CD4-positive, CD25-positive, alpha-beta regulatory T cell (primary cell): ENCODE results near the gene GOLPH3. TPM values are rescaled to one million over a fixed set of nuclear protein-coding genes. Genes with fewer than 3 reads are reported as not detected.
"Not testable (repeated sequence)": the region's sequence is repeated elsewhere in the genome, so short reads cannot be mapped to it uniquely, and the experiment has no call there.

Source experiments
- ATAC-seq, 2 donors: fragments of 150-1000 bp; cut with Tn5 transposase; one replicate each; pipeline ENCODE4 v1.10.0; 2021; ENCODE audit warnings: low read depth in 2 of 2, moderate number of reproducible peaks in 2 of 2, moderate library complexity in 1 of 2
- DNase-seq, 3 donors: peaks; one replicate each; pipeline versions ENCODE4 v3.0.0 to v3.0.0-alpha.2; 2012 to 2022; ENCODE audit warnings: mixed read lengths in 1 of 3
- H3K27ac ChIP-seq: one replicate; pipeline ENCODE4 v1.7.0; 2013; ENCODE audit warnings: mild to moderate bottlenecking, low read length; ENCODE audit not compliant: insufficient read depth, poor library complexity, severe bottlenecking
- H3K27me3 ChIP-seq: one replicate; pipeline ENCODE4 v1.7.0; 2013; ENCODE audit warnings: low read length; ENCODE audit not compliant: control insufficient read depth, insufficient read depth
- H3K36me3 ChIP-seq: one replicate; pipeline ENCODE4 v1.7.0; 2013; ENCODE audit warnings: mild to moderate bottlenecking, low read length, moderate library complexity; ENCODE audit not compliant: control insufficient read depth, insufficient read depth
- H3K4me1 ChIP-seq: 2 replicates; pipeline ENCODE4 v1.7.0; 2013; ENCODE audit warnings: mild to moderate bottlenecking, low read length; ENCODE audit not compliant: insufficient read depth, control insufficient read depth, poor library complexity, severe bottlenecking
- H3K4me3 ChIP-seq: one replicate; pipeline ENCODE4 v1.7.0; 2013; ENCODE audit warnings: low read depth, mild to moderate bottlenecking, low read length, moderate library complexity
- H3K9me3 ChIP-seq, 2 experiments: 1 replicate in 1 of 2; 2 replicates in 1 of 2; pipeline ENCODE4 v1.7.0; 2013; ENCODE audit warnings: low read length in 2 of 2, mild to moderate bottlenecking in 1 of 2, moderate library complexity in 1 of 2; ENCODE audit not compliant: control insufficient read depth in 2 of 2
- H3K27ac Mint-ChIP-seq, 3 donors: one replicate each; pipeline ENCODE4 v1.8.0; 2020 to 2022; ENCODE audit warnings: mild to moderate bottlenecking in 3 of 3, mixed read lengths in 3 of 3, moderate library complexity in 2 of 3
- H3K27me3 Mint-ChIP-seq: one replicate; pipeline ENCODE4 v1.8.0; 2022; ENCODE audit warnings: mild to moderate bottlenecking, mixed read lengths
- H3K36me3 Mint-ChIP-seq: one replicate; pipeline ENCODE4 v1.8.0; 2020; ENCODE audit warnings: mixed read lengths
- H3K4me1 Mint-ChIP-seq, 4 donors: one replicate each; pipeline ENCODE4 v1.8.0; 2020 to 2022; ENCODE audit warnings: mixed read lengths in 4 of 4, mild to moderate bottlenecking in 1 of 4
- H3K4me3 Mint-ChIP-seq, 4 donors: one replicate each; pipeline ENCODE4 v1.8.0; 2020 to 2022; ENCODE audit warnings: mild to moderate bottlenecking in 4 of 4, mixed read lengths in 4 of 4, moderate library complexity in 3 of 4
- H3K9me3 Mint-ChIP-seq, 7 donors: one replicate each; pipeline ENCODE4 v1.8.0; 2020 to 2022; ENCODE audit warnings: mixed read lengths in 7 of 7, mild to moderate bottlenecking in 3 of 7, moderate library complexity in 2 of 7
- polyA plus RNA-seq, 4 donors: library from polyadenylated mRNA; unstranded; fragments of 300-500 nt; fragmentation: Illumina TruSeq; gene quantifications; one replicate each; pipeline ENCODE4 v1.2.3, GENCODE V29; 2021
- total RNA-seq: library from RNA; stranded (reverse); gene quantifications from one replicate; pipeline ENCODE4 v1.2.3, GENCODE V29; 2022

GOLPH3 gene
- total RNA-seq (66.8 TPM), polyA plus RNA-seq (100 to 1,000 TPM; 108 to 130 (median 116) TPM)

DNA sequence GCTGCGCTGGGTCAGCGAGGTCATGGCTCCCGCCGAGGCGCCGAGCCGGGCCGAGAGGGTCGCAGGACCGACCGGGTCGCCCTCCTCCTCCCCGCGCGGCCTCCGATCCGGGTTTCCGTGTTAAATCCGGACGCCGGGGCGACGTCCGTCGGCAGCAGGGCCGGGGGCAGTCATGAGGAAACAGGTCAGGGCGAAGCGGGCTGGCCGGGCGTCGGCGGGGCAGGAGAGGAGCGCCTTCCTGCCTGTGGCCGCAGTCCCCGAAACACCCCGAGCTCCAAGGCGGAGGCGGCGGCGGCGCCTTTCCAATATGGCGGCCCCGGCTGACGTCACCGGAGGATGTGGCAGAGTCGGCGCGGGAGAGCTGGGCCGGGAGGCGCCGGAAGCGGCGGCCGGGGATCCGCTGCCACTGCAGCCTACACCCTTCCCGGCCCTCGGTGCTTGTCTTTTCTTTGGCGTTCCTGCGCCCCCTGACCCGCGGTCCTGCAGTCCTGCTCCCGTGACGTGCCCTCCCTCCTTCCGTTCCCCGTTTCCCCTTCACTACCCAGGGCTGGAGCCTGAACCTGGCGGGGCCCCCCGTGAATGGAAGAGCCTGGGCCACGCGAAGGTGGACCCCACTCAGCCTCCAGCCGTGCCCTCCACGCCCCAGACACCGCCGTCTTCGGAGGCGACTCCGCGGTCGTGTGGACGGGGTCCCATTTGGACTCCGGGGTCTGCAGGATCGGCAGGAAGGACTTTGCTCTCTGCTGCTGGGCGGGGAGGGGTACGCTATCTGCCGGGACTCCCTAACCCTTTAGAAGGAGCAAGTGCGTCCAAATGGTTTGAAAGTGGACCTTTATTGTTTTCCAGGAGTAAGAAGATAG, at the start of gene GOLPH3:
Gene GOLPH3 (minus strand): TSS at position 309 of the 860 bp plus-strand sequence. CDS start 285 bp downstream, at position 24.
- Mint-ChIP-seq H3K4me1 (peaks cover 27 to 40% (median 34%) of the 10 kb centered on the region in 4 donors), H3K36me3 (peaks cover 21% of the 10 kb centered on the region), H3K27me3 (peaks cover 15% of the 10 kb centered on the region), H3K9me3 (no peaks in the 10 kb centered on the region), H3K4me3 (peak within 1 kb of the TSS; percentile 98 to 100 (median 98)), H3K27ac (peak within 1 kb of the TSS; percentile 93 to 98 (median 98))
- Histone ChIP-seq H3K36me3 (peaks cover 12% of the 10 kb centered on the region), H3K4me1 (peaks cover 35% of the 10 kb centered on the region), H3K27ac (peak within 1 kb of the TSS; percentile 96), H3K4me3 (peak within 1 kb of the TSS; percentile 94), H3K9me3 (no peaks in the 10 kb centered on the region), H3K27me3 (no peaks in the 10 kb centered on the region)
- DNase-seq = peak; percentile 87 to 94 (median 91)
- ATAC-seq = peak; percentile 94

DNA sequence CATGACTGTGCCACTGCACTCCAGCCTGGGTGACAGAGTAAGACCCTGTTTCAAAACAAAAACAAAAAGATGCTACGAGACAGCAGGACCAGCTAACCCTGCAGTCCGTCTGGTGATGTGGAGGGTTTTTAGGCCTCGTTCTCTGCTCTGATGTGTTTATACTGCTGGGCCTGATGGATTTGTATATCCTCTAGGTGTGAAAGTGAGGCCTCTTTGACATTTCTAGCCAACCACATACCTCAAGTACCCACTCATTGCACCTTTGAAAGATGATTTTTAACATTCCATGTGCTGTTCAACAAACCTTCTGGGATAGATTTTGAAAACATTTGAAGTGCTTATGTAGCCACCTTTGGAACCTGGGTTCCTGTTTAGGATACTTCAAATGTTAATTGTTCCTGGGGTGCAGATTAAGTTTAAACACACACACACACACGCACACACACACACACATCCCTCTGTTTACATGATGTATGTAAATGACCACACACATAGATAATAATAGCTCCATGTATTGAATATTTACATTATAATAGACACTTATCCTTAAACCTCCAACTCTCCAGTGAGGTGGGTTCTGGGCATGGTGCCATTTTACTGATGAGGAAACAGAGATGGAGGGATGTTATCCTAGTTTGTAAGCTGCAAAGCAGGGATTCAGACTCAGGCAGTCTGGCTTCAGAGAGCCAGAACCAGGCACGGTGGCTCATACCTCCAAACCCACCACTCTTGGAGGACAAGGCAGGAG, 48.8 kb upstream of the GOLPH3 start:
- Histone ChIP-seq H3K4me1 (no peaks in the 10 kb centered on the region), H3K9me3 (no peaks in the 10 kb centered on the region), H3K4me3 (no peak overlapping the region), H3K36me3 (no peaks in the 10 kb centered on the region), H3K27ac (no peak overlapping the region), H3K27me3 (no peaks in the 10 kb centered on the region)
- Mint-ChIP-seq H3K27ac (peak overlapping the region in 1 of 3 donors; percentile 48), H3K4me3 (no peak overlapping the region), H3K4me1 (no peaks in the 10 kb centered on the region), H3K27me3 (no peaks in the 10 kb centered on the region), H3K9me3 (no peaks in the 10 kb centered on the region), H3K36me3 (peaks cover 7% of the 10 kb centered on the region)
- no peak for ATAC-seq
- DNase-seq = no peak

DNA sequence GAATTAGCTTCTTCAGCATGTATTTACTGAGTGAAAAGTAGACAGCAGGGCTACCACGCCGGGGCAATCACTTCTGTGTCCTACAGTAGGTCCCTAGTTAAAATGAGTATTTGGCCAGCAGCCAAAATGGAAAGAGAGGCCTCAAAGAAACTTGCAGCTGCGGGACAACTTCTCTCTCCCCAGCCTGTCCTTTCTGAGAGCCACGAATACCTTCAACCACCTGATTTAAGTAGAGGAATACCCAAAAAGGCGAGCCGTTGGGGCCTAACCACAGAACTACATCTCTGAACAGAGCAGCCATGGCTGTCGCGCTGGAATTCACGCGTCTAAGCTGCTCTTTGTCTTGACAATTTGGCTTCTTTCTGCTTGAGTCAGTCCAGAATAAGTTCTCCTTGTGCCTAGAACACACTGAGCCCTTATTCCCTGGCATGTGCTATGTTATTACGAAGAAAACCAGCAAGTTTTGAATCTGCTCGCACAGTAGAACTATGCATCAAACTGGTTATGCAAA, 43.8 kb upstream of the GOLPH3 start:
- H3K4me1 ChIP-seq = no peaks in the 10 kb centered on the region
- no peaks in the 10 kb centered on the region for H3K36me3 Mint-ChIP-seq
- no peak overlapping the region for H3K4me3 ChIP-seq
- no peak overlapping the region for H3K4me3 Mint-ChIP-seq
- H3K9me3 ChIP-seq = no peaks in the 10 kb centered on the region
- H3K36me3 ChIP-seq = no peaks in the 10 kb centered on the region
- no peak overlapping the region for H3K27ac ChIP-seq
- no peak overlapping the region for H3K27ac Mint-ChIP-seq
- no peaks in the 10 kb centered on the region for H3K27me3 Mint-ChIP-seq
- H3K27me3 ChIP-seq = no peaks in the 10 kb centered on the region
- H3K9me3 Mint-ChIP-seq = no peaks in the 10 kb centered on the region
- no peak for DNase-seq
- peaks cover 0 to 5% (median 3%) of the 10 kb centered on the region in 4 donors for H3K4me1 Mint-ChIP-seq
- ATAC-seq = no peak

DNA sequence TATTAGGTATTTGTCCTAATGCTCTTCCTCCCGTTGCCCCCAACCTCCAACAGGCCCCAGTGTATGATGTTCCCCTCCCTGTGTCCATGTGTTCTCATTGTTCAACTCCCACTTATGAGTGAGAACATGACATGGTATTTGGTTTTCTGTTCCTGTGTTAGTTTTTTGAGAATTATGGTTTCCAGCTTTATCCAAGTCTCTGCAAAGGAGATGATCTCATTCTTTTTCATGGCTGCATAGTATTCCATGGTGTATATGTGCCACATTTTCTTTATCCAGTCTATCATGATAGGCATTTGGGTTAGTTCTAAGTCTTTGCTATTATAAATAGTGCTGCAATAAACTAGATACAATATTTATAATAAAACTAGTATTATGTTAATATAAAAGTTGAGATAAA, 40.2 kb upstream of the GOLPH3 start:
- not testable (repeated sequence) for H3K4me1 ChIP-seq, H3K4me3 ChIP-seq, DNase-seq, ATAC-seq, H3K36me3 ChIP-seq, H3K9me3 ChIP-seq, H3K27ac ChIP-seq, H3K36me3 Mint-ChIP-seq, H3K27me3 ChIP-seq, H3K27me3 Mint-ChIP-seq, H3K9me3 Mint-ChIP-seq
- Mint-ChIP-seq H3K4me1 (peaks cover 7 to 16% (median 12%) of the 10 kb centered on the region in 4 donors), H3K4me3 (peak overlapping the region in 1 of 4 donors; percentile 6), H3K27ac (peak overlapping the region in 1 of 3 donors; percentile 69)

DNA sequence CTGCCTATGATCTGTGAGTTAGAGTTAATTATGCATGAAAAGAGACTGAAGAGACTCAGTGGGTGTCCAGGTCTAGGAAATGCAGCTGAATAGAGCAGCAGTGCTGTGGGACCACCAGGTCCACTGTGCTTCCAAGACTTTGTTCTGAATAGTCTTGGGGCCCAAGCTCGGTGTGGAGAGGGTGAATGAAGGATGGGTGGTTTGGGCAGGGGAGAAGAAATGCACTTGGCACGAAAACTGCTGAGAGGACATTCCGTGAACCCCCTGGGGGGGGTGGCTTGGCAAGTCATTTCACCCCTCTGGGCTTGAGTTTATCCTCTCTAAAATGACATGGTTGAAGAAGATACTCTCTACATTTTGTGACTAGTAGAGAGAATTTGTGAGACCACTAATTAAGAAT, 36.0 kb upstream of the GOLPH3 start:
- Mint-ChIP-seq H3K36me3 (no peaks in the 10 kb centered on the region), H3K27ac (peak overlapping the region; percentile 26 to 37 (median 36)), H3K27me3 (peaks cover 12% of the 10 kb centered on the region), H3K4me3 (no peak overlapping the region), H3K9me3 (peaks cover 0 to 1% (median 0%) of the 10 kb centered on the region in 7 donors), H3K4me1 (peaks cover 7 to 17% (median 13%) of the 10 kb centered on the region in 4 donors)
- peaks cover 9% of the 10 kb centered on the region for H3K4me1 ChIP-seq
- ATAC-seq (no peak), DNase-seq (no peak)
- no peaks in the 10 kb centered on the region for H3K9me3 ChIP-seq
- no peaks in the 10 kb centered on the region for H3K27me3 ChIP-seq
- no peaks in the 10 kb centered on the region for H3K36me3 ChIP-seq
- no peak overlapping the region for H3K27ac ChIP-seq
- H3K4me3 ChIP-seq = no peak overlapping the region

DNA sequence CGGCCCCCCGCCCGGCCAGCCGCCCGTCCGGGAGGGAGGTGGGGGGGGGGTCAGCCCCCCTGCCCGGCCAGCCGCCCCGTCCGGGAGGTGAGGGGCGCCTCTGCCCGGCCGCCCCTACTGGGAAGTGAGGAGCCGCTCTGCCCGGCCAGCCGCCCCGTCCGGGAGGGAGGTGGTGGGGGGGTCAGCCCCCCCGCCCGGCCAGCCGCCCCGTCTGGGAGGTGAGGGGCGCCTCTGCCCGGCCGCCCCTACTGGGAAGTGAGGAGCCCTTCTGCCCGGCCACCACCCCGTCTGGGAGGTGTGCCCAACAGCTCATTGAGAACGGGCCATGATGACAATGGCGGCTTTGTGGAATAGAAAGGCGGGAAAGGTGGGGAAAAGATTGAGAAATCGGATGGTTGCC, 34.7 kb upstream of the GOLPH3 start:
- not testable (repeated sequence) for H3K9me3 ChIP-seq, H3K27ac Mint-ChIP-seq

DNA sequence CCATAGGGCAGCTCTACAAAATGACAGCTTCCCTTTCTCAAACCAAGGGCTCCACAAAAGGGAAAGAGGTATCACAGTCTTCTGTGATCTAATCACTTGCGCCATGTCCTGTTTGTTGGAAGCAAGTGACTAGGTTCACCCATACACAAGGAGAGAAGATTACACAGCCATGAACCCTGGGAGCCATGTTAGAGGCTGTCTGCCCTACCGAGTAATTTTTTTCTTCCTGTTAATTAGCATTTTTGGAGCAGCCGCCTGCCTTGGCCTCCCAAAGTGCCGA, 33.2 kb upstream of the GOLPH3 start:
- Mint-ChIP-seq H3K4me1 (peaks cover 7 to 13% (median 10%) of the 10 kb centered on the region in 4 donors), H3K4me3 (no peak overlapping the region), H3K27ac (no peak overlapping the region), H3K9me3 (peaks cover 0 to 1% (median 0%) of the 10 kb centered on the region in 7 donors), H3K36me3 (no peaks in the 10 kb centered on the region), H3K27me3 (peaks cover 20% of the 10 kb centered on the region)
- DNase-seq (no peak), ATAC-seq (no peak)
- Histone ChIP-seq H3K4me3 (no peak overlapping the region), H3K27me3 (no peaks in the 10 kb centered on the region), H3K27ac (no peak overlapping the region), H3K4me1 (peaks cover 9% of the 10 kb centered on the region), H3K36me3 (no peaks in the 10 kb centered on the region), H3K9me3 (no peaks in the 10 kb centered on the region)

More for the DNA sequence above, 34.7 kb upstream of the GOLPH3 start:
- H3K27me3 ChIP-seq, H3K4me3 Mint-ChIP-seq, H3K36me3 Mint-ChIP-seq, H3K27ac ChIP-seq, ATAC-seq, DNase-seq, H3K4me3 ChIP-seq, H3K4me1 ChIP-seq, H3K9me3 Mint-ChIP-seq, H3K36me3 ChIP-seq: not testable (repeated sequence)
- H3K4me1 Mint-ChIP-seq = peaks cover 7 to 17% (median 13%) of the 10 kb centered on the region in 4 donors
- H3K27me3 Mint-ChIP-seq = peaks cover 16% of the 10 kb centered on the region
